IMR-90 (cell line): ENCODE results near the gene TPD52L2. TPM values are rescaled to one million over a fixed set of nuclear protein-coding genes. Genes with fewer than 3 reads are reported as not detected.

ENCODE experiments used
- ATAC-seq: fragments of 200-7000 bp; cut with Tn5 transposase; 2 replicates; pipeline ENCODE4 v1.9.1; 2020; ENCODE audit warnings: low read depth, mild to moderate bottlenecking, moderate library complexity
- BruUV-seq: library from RNA; stranded (reverse); fragments of 400-500 nt; replicated peaks from 2 replicates; lab custom pipeline; 2021; lab: Mats Ljungman, UMichigan
- CTCF ChIA-PET: fragments of 300-600 bp; formaldehyde crosslinking; extraction: SDS; loops from one replicate; lab custom pipeline; 2021; ENCODE audit warnings: antibody characterized with exemption; lab: Yijun Ruan, JAX
- POLR2A ChIA-PET: fragments of 300-600 bp; sonication (Branson Sonifier 250); formaldehyde crosslinking; loops from one replicate; lab custom pipeline; 2022; ENCODE audit warnings: antibody characterized with exemption; ENCODE audit not compliant: unreplicated experiment; lab: Charles Lee
- DNase-seq: peaks from one replicate; pipeline ENCODE4 v3.0.0; 2013
- H2AFZ ChIP-seq: replicated peaks from 2 replicates; pipeline ENCODE3; 2013; ENCODE audit warnings: low read length, mild to moderate bottlenecking; ENCODE audit not compliant: poor library complexity
- H2AK5ac ChIP-seq: 2 replicates; pipeline ENCODE4 v1.6.1; 2013; ENCODE audit warnings: low read depth, low read length, inconsistent platforms
- H2AK9ac ChIP-seq: replicated peaks from 2 replicates; pipeline ENCODE3; 2013; ENCODE audit warnings: mild to moderate bottlenecking, low read depth, low read length, moderate library complexity; ENCODE audit not compliant: poor library complexity
- H2BK120ac ChIP-seq: 2 replicates; pipeline ENCODE4 v1.6.1; 2013; ENCODE audit warnings: low read depth, low read length, inconsistent platforms
- H2BK15ac ChIP-seq: 3 replicates; pipeline ENCODE4 v1.6.1; 2013; ENCODE audit warnings: low read depth, low read length, inconsistent platforms
- H2BK20ac ChIP-seq: 2 replicates; pipeline ENCODE4 v1.6.1; 2013; ENCODE audit warnings: low read depth, mild to moderate bottlenecking, inconsistent platforms, low read length, moderate library complexity
- H2BK5ac ChIP-seq: 2 replicates; pipeline ENCODE4 v1.6.1; 2013; ENCODE audit warnings: mild to moderate bottlenecking, low read depth, low read length, inconsistent platforms; ENCODE audit not compliant: poor library complexity, severe bottlenecking
- H3K14ac ChIP-seq: replicated peaks from 2 replicates; pipeline ENCODE4 v1.6.1; 2013; ENCODE audit warnings: low read depth, low read length, inconsistent platforms
- H3K18ac ChIP-seq: 2 replicates; pipeline ENCODE4 v1.6.1; 2013; ENCODE audit warnings: low read depth, low read length, control low read depth
- H3K23ac ChIP-seq: 2 replicates; pipeline ENCODE4 v1.6.1; 2013; ENCODE audit warnings: low read depth, low read length, inconsistent platforms
- H3K27ac ChIP-seq: 2 replicates; pipeline ENCODE4 v1.5.1; 2013; ENCODE audit warnings: mild to moderate bottlenecking, control low read depth, low read length; ENCODE audit not compliant: insufficient read depth
- H3K27me3 ChIP-seq: 2 replicates; pipeline ENCODE4 v1.6.1; 2013; ENCODE audit warnings: low read length; ENCODE audit not compliant: control insufficient read depth, insufficient read depth
- H3K36me3 ChIP-seq: 2 replicates; pipeline ENCODE4 v1.6.1; 2013; ENCODE audit warnings: low read length, mixed read lengths; ENCODE audit not compliant: control insufficient read depth, insufficient read depth
- H3K4ac ChIP-seq: 2 replicates; pipeline ENCODE4 v1.6.1; 2013; ENCODE audit warnings: low read depth, low read length, inconsistent platforms
- H3K4me1 ChIP-seq: 2 replicates; pipeline ENCODE4 v1.6.1; 2013; ENCODE audit warnings: low read length, mixed read lengths; ENCODE audit not compliant: control insufficient read depth, insufficient read depth
- H3K4me2 ChIP-seq: 2 replicates; pipeline ENCODE4 v1.6.1; 2013; ENCODE audit warnings: low read depth, mild to moderate bottlenecking, control low read depth, low read length, moderate library complexity
- H3K4me3 ChIP-seq: 2 replicates; pipeline ENCODE4 v1.5.1; 2013; ENCODE audit warnings: low read depth, mild to moderate bottlenecking, control low read depth, low read length, moderate library complexity; ENCODE audit not compliant: insufficient read depth
- H3K56ac ChIP-seq: 2 replicates; pipeline ENCODE4 v1.6.1; 2013; ENCODE audit warnings: low read length, inconsistent platforms; ENCODE audit not compliant: insufficient read depth; ENCODE audit errors: extremely low read depth
- H3K79me1 ChIP-seq, 2 experiments: 2 replicates each; pipeline ENCODE4 v1.6.1; 2013; ENCODE audit warnings: low read length in 2 of 2, inconsistent platforms in 1 of 2, low read depth in 1 of 2
- H3K9ac ChIP-seq: 2 replicates; pipeline ENCODE4 v1.6.1; 2013; ENCODE audit warnings: low read depth, low read length, control low read depth
- H3K9me1 ChIP-seq: 2 replicates; pipeline ENCODE4 v1.6.1; 2013; ENCODE audit warnings: low read length, inconsistent platforms; ENCODE audit not compliant: insufficient read depth
- H3K9me3 ChIP-seq: 2 replicates; pipeline ENCODE4 v1.6.1; 2013; ENCODE audit warnings: low read length; ENCODE audit not compliant: control insufficient read depth, insufficient read depth
- H4K20me1 ChIP-seq: 2 replicates; pipeline ENCODE4 v1.6.1; 2013; ENCODE audit warnings: low read length, inconsistent platforms; ENCODE audit not compliant: insufficient read depth
- H4K5ac ChIP-seq: 2 replicates; pipeline ENCODE4 v1.6.1; 2013; ENCODE audit warnings: mild to moderate bottlenecking, low read depth, low read length, control low read depth
- H4K8ac ChIP-seq, 2 experiments: 2 replicates each; pipeline ENCODE4 v1.6.1; 2013; ENCODE audit warnings: low read depth in 2 of 2, low read length in 2 of 2, control low read depth in 1 of 2, inconsistent platforms in 1 of 2
- H4K91ac ChIP-seq: 2 replicates; pipeline ENCODE4 v1.6.1; 2013; ENCODE audit warnings: low read depth, low read length, inconsistent platforms; ENCODE audit not compliant: insufficient read depth
- BHLHE40 ChIP-seq: fragments of 150-350 bp; IDR thresholded peaks from 2 replicates; pipeline ENCODE4 v1.6.1; 2016; ENCODE audit warnings: mild to moderate bottlenecking, low read depth, low read length
- CEBPB ChIP-seq: IDR thresholded peaks from 2 replicates; pipeline ENCODE4 v1.6.1; 2012; ENCODE audit warnings: low read depth, low read length, improper control_type of control experiment
- CHD1 ChIP-seq: IDR thresholded peaks from 2 replicates; pipeline ENCODE4 v1.6.1; 2012; ENCODE audit warnings: low read depth, low read length, improper control_type of control experiment
- FOS ChIP-seq: fragments of 150-350 bp; IDR thresholded peaks from 2 replicates; pipeline ENCODE4 v1.6.1; 2016; ENCODE audit warnings: low read depth, low read length
- MAFK ChIP-seq: IDR thresholded peaks from 2 replicates; pipeline ENCODE4 v1.6.1; 2012; ENCODE audit warnings: low read depth, low read length, improper control_type of control experiment
- MAZ ChIP-seq: IDR thresholded peaks from 2 replicates; pipeline ENCODE4 v1.6.1; 2012; ENCODE audit warnings: low read depth, mild to moderate bottlenecking, low read length, improper control_type of control experiment, moderate library complexity, borderline replicate concordance
- MXI1 ChIP-seq: IDR thresholded peaks from 2 replicates; pipeline ENCODE4 v1.6.1; 2012; ENCODE audit warnings: low read depth, mild to moderate bottlenecking, low read length, moderate library complexity, borderline replicate concordance
- NFE2L2 ChIP-seq: fragments of 150-350 bp; IDR thresholded peaks from 2 replicates; pipeline ENCODE4 v1.6.1; 2016; ENCODE audit warnings: low read depth, mild to moderate bottlenecking, low read length
- POLR2A ChIP-seq: IDR thresholded peaks from 2 replicates; pipeline ENCODE4 v1.6.1; 2012; ENCODE audit warnings: mild to moderate bottlenecking, low read depth, low read length
- RAD21 ChIP-seq: IDR thresholded peaks from 2 replicates; pipeline ENCODE4 v1.6.1; 2012; ENCODE audit warnings: low read length, improper control_type of control experiment
- RCOR1 ChIP-seq: IDR thresholded peaks from 2 replicates; pipeline ENCODE4 v1.6.1; 2012; ENCODE audit warnings: mild to moderate bottlenecking, low read length, improper control_type of control experiment; ENCODE audit not compliant: insufficient replicate concordance
- RFX5 ChIP-seq: IDR thresholded peaks from 2 replicates; pipeline ENCODE4 v1.8.0; 2012; ENCODE audit warnings: low read depth, mild to moderate bottlenecking, low read length, moderate library complexity
- SMC3 ChIP-seq: fragments of 150-350 bp; IDR thresholded peaks from 2 replicates; pipeline ENCODE4 v1.6.1; 2016; ENCODE audit warnings: low read depth, mild to moderate bottlenecking, antibody characterized with exemption, low read length, moderate library complexity
- WGBS, 2 experiments: methylation state at CpG; one replicate each; pipeline versions ENCODE4 v1.1.5 to v1.1.7; 2013; ENCODE audit warnings: missing lambda C conversion rate in 2 of 2; ENCODE audit not compliant: insufficient read length in 1 of 2; ENCODE audit errors: extremely low coverage in 2 of 2; 5-methylcytosine and 5-hydroxymethylcytosine counted together
- dilution Hi-C: fragments of 300-500 bp; cut with HindIII; formaldehyde crosslinking; loops from one replicate; pipeline ENCODE4 v1.14.3; 2018; ENCODE audit warnings: low sequenced_read_pairs; ENCODE audit not compliant: unreplicated experiment
- in situ Hi-C: fragments of 300-500 bp; cut with MboI; formaldehyde crosslinking; loops from 3 replicates; pipeline ENCODE4 v1.14.3; 2019; ENCODE audit warnings: low sequenced_read_pairs, inconsistent platforms, mixed read lengths
- intact Hi-C: fragments of 100-400 bp; cut with micrococcal nuclease; formaldehyde crosslinking; loops from 2 replicates; pipeline ENCODE4 v1.10.0; 2022
- polyA plus RNA-seq, 3 experiments: library from polyadenylated mRNA; depleted of rRNA; stranded (reverse); fragments of >200 nt; gene quantifications; 2 replicates each; pipeline ENCODE4 v1.2.3, GENCODE V29; 2012; ENCODE audit warnings: low replicate concordance in 1 of 3
- total RNA-seq: library from RNA; depleted of rRNA; stranded (reverse); fragments of >200 nt; gene quantifications from 2 replicates; pipeline ENCODE4 v1.2.3, GENCODE V29; 2012
- TF ChIP-seq, protein P1 (sequence below): conservative IDR thresholded peaks from 2 replicates; pipeline ENCODE4 v1.5.1; 2012; ENCODE audit warnings: mild to moderate bottlenecking, low read depth, low read length, improper control_type of control experiment
- TF ChIP-seq, protein P2 (sequence below): fragments of 150-350 bp; IDR thresholded peaks from 2 replicates; pipeline ENCODE4 v1.6.1; 2016; ENCODE audit warnings: low read depth, mild to moderate bottlenecking, low read length, moderate library complexity, borderline replicate concordance
- TF ChIP-seq, protein P3 (sequence below): fragments of 150-350 bp; IDR thresholded peaks from 2 replicates; pipeline ENCODE4 v1.6.1; 2017; ENCODE audit warnings: mild to moderate bottlenecking, antibody characterized with exemption, low read length, low read depth

TPD52L2 gene
- total and polyA plus RNA-seq, 2 of the 4 experiments (the other 2 are of a cell fraction), result 113 to 189 TPM

- H2BK20ac ChIP-seq, result no peak overlapping the region
- peaks cover 53% of the 10 kb centered on the region for H4K20me1 ChIP-seq
- DNase-seq (no peak), ATAC-seq (no peak)
- dilution Hi-C loops, result no loop called here
- H2AK9ac ChIP-seq, result peak overlapping the region; percentile 28
- H3K9me1 ChIP-seq, result peaks cover 17% of the 10 kb centered on the region
- no peak overlapping the region for H2AFZ ChIP-seq
- H4K8ac ChIP-seq, result no peak overlapping the region
- no peak overlapping the region for H4K5ac ChIP-seq
- no peaks in the 10 kb centered on the region; the same call in 1 of the 2 replicates for H3K36me3 ChIP-seq
- H3K79me1 ChIP-seq, result peaks cover 28 to 64% of the 10 kb centered on the region in 2 experiments
- TF ChIP-seq MAZ (no peak), RCOR1 (no peak), FOS (no peak), POLR2A (no peak), BHLHE40 (no peak), MAFK (no peak), NFE2L2 (no peak), MXI1 (no peak), CEBPB (no peak), RAD21 (no peak), RFX5 (no peak), SMC3 (no peak), CHD1 (no peak)
- TF ChIP-seq, protein P1, sequence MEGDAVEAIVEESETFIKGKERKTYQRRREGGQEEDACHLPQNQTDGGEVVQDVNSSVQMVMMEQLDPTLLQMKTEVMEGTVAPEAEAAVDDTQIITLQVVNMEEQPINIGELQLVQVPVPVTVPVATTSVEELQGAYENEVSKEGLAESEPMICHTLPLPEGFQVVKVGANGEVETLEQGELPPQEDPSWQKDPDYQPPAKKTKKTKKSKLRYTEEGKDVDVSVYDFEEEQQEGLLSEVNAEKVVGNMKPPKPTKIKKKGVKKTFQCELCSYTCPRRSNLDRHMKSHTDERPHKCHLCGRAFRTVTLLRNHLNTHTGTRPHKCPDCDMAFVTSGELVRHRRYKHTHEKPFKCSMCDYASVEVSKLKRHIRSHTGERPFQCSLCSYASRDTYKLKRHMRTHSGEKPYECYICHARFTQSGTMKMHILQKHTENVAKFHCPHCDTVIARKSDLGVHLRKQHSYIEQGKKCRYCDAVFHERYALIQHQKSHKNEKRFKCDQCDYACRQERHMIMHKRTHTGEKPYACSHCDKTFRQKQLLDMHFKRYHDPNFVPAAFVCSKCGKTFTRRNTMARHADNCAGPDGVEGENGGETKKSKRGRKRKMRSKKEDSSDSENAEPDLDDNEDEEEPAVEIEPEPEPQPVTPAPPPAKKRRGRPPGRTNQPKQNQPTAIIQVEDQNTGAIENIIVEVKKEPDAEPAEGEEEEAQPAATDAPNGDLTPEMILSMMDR, result no peak
- TF ChIP-seq, protein P2, sequence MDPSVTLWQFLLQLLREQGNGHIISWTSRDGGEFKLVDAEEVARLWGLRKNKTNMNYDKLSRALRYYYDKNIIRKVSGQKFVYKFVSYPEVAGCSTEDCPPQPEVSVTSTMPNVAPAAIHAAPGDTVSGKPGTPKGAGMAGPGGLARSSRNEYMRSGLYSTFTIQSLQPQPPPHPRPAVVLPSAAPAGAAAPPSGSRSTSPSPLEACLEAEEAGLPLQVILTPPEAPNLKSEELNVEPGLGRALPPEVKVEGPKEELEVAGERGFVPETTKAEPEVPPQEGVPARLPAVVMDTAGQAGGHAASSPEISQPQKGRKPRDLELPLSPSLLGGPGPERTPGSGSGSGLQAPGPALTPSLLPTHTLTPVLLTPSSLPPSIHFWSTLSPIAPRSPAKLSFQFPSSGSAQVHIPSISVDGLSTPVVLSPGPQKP, result no peak
- TF ChIP-seq, protein P3, sequence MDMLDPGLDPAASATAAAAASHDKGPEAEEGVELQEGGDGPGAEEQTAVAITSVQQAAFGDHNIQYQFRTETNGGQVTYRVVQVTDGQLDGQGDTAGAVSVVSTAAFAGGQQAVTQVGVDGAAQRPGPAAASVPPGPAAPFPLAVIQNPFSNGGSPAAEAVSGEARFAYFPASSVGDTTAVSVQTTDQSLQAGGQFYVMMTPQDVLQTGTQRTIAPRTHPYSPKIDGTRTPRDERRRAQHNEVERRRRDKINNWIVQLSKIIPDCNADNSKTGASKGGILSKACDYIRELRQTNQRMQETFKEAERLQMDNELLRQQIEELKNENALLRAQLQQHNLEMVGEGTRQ, result no peak
- POLR2A ChIA-PET, result no interaction called here
- H3K27ac ChIP-seq, result no peak overlapping the region; the same call in 1 of the 2 replicates
- no peak overlapping the region for H3K56ac ChIP-seq
- H2BK15ac ChIP-seq, result no peak overlapping the region
- H3K14ac ChIP-seq, result no peak overlapping the region
- intact Hi-C loops, result no loop called here
- CTCF ChIA-PET, result no interaction called here
- H3K4me3 ChIP-seq, result no peak overlapping the region
- H2BK120ac ChIP-seq, result no peak overlapping the region
- no peak overlapping the region for H3K4ac ChIP-seq
- H3K4me1 ChIP-seq, result peaks cover 11% of the 10 kb centered on the region
- H2BK5ac ChIP-seq, result no peak overlapping the region
- no peak overlapping the region for H3K18ac ChIP-seq
- no peaks in the 10 kb centered on the region for H3K9me3 ChIP-seq
- no peaks in the 10 kb centered on the region for H3K27me3 ChIP-seq
- 95% methylated on average over 6 of the region's 14 CpGs; no CpG with 5 or more reads in 1 of the 2 experiments for WGBS, 2 experiments
- no peak overlapping the region for H4K91ac ChIP-seq
- in situ Hi-C loops, result no loop called here
- H3K9ac ChIP-seq, result no peak overlapping the region
- no peak overlapping the region for H2AK5ac ChIP-seq
- no peak overlapping the region for H3K23ac ChIP-seq
- BruUV-seq, result no TSS peak
- no peak overlapping the region for H3K4me2 ChIP-seq
These were observed 49.3 kb upstream of the TPD52L2 start for GRCh38 chr20:63815615-63816253.
